GM21381 (cell line): ENCODE measurements around the gene PUM2.
"Not testable (repeated sequence)": the region's sequence is repeated elsewhere in the genome, so short reads cannot be mapped to it uniquely, and the experiment has no call there.

Experiments used
- ATAC-seq: cut with Tn5 transposase; IDR thresholded peaks from one replicate; pipeline ENCODE4 v1.9.1; 2021; ENCODE audit warnings: mild to moderate bottlenecking, moderate library complexity; ENCODE audit not compliant: unreplicated experiment

PUM2 gene

DNA sequence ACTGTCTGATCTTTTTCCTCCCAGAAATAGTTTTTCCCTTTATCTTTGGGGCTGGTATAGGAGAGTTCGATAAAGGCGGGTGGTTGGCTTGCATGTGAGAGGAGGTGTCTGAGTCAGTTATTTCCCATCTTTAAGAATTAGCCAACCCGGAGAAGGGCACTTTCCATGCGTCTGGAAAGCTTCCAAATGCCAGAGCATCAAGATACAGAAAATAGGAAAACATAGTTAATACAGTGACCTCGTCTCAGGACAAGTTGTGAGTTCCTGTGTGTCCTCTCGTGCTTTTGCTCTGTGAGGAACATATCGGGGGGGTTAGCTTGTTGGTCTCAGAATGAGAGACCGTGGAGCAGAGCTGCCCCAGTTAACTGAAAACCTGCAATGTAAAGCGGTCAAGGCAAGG, 18.7 kb upstream of the PUM2 start:
- ATAC-seq, result no peak

DNA sequence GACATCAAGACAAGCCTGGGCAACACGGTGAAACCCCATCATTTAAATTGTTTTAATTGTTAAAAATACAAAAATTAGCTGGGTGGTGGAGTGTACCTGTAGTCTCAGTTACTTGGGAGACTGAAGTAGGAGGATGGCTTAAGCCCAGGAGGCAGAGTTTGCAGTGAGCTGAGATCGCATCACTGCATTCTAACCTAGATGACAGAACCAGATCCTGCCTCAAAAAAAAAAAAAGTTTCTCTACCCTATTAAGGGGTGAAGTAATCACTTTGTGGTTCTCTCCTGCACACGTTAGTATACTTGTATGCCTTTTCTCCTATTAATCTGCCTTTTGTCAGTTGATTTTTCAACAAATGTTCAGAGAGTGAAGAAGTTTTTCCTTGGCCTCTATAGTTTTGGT, 18.1 kb upstream of the PUM2 start:
- no peak for ATAC-seq

- ATAC-seq, result not testable (repeated sequence)
Observed at GRCh38 chr2:20367929-20368328, 17.3 kb upstream of the PUM2 start.

DNA sequence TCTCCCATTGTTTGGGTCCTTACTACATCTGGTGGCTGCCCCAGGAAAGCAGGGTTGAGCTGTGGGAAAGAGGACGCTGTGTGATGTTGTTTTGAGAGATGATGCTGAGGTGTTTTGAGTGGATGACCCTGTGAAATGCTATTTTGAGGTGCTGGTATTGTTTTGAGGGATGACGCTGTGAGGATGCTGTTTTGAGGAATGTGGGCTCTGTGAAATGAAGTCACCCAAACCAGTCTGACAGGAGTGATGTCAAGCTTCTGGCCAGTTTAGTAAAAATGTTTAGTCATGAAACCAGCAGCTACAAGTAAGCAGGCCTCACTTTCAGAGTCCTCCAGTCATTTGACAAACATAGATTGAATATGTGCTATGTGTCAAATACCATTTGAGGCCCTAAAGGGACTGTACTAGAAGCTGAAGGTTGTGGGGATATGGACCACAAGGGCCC, 16.1 kb upstream of the PUM2 start:
- ATAC-seq, result no peak

- peak; percentile 88 for ATAC-seq
Observed at GRCh38 chr2:20365249-20365817, 14.7 kb upstream of the PUM2 start.

DNA sequence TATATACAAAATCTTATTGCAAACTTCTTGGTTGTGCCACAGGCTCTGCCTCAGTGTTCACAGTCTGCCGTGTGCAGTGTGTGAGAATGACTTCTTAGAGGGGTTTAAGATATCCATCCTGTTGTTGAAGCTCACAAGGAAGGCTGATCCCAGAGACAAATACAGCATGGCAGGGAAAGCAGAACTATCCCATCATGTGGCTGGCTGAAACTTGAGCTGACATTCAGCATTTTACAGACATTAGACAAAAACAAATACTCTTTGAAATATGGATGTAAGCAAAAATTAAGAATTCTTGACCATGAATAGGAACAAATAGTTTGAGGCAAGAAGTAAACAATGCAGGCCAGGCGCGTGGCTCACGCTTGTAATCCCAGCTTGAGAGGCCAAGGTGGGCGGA, 12.9 kb upstream of the PUM2 start:
- no peak for ATAC-seq

DNA sequence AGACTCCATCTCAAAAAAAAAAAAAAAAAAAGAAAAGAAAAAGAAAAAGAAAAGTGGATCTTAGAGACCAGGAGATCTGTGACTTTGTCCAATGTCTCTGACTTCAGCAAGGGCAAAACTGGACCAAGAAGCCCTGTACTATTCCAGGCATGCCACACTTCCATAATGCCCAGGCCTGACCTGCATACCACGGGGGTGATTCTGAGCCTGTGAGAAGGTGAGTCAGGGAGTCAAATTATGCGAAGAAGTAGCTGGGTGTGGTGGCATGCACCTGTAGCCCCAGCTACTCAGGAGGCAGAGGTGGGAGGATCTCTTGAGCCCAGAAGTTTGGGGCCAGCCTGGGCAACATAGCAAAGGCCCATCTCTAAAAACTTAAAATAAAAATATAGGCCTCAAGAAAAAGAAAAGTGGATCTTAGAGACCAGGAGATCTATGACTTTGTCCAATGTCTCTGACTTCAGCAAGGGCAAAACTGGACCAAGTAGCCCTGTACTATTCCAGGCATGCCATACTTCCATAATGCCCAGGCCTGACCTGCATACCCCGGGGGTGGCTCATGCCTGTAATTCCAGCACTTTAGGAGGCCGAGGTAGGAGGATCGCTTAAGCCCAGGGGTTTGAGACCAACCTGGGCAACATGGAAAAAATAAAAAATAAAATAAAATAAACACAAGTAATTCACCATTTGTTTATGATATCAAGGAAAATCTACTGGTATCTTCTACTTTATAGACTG, 12.2 kb upstream of the PUM2 start:
- ATAC-seq, result no peak

- ATAC-seq, result no peak
Observed at GRCh38 chr2:20361893-20362292, 11.2 kb upstream of the PUM2 start.

- no peak for ATAC-seq
Observed at GRCh38 chr2:20359096-20359495, 8.5 kb upstream of the PUM2 start.

- no peak for ATAC-seq
Observed at GRCh38 chr2:20357638-20358389, 7.2 kb upstream of the PUM2 start.

DNA sequence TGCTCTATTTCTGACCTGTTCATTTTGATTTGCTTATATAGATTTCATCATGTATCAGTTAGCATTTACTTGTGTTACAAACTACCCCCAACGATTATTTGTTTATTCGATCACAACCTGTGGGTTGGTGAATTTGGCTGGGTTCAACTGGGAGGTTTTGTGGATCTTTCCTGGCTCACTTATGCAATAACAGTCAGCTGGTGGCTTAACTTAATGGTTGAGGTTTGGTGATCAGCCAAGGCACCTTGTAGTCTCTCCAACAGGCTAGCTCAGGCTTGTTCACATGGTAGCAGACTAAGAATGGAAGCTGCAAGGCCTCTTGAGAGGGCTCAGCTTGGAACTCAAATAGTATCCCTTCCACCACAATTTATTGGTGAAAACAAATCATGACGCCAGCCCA, 5.4 kb upstream of the PUM2 start:
- no peak for ATAC-seq

DNA sequence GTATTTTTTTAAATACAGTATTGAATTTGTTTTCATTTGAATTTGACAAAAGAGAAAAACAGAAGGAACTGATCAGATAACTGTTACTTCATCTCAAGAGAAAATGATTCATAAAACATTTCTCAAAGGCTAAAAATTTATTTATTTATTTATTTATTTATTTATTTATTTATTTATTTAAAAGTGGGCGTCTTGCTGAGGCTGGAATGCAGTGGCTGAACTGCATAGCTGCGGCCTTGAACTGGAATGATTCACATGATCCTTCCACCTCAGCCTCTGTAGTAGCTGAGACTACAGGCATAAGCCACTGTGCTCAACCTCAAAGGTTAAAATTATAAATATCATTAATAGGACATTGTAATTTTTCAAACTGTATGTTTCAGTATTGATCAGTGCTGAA, 4.5 kb upstream of the PUM2 start:
- ATAC-seq, result no peak

DNA sequence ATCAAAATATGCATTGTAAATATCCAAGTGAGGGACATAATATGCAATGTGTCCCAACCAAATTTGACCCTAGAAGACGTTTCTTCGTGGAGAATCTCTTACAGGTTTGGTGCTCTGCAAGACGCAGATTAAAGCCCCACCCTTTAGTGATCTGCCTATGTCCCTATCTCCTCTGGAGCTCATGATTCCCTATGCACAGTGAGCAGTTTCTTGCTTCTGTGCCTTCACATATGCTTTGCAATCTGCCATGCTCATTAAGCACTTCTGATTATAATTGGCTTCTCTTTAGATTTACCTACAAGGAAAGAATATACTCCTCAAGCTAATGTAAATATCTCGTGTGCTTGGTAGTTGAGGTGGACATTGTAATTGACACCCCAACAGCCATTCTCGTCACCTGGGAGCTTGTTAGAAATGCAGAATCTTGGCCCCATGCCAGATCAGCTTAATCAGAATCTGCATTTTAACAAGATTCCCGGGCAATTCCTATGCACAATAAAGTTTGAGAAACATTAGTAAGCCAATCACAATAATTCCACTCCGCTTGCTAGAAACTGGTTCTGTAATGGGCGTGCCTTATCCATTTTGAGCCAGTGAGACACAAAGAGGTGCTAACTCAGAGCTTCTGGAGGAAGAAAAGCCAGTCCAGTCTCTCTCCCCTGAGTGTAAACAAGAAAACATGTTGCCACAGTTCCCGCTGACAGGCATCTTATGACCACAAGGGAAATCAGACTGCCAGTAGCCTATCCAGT, 2.8 kb upstream of the PUM2 start:
- ATAC-seq, result no peak

- no peak for ATAC-seq
Observed at GRCh38 chr2:20352581-20353216, 2.1 kb upstream of the PUM2 start.

DNA sequence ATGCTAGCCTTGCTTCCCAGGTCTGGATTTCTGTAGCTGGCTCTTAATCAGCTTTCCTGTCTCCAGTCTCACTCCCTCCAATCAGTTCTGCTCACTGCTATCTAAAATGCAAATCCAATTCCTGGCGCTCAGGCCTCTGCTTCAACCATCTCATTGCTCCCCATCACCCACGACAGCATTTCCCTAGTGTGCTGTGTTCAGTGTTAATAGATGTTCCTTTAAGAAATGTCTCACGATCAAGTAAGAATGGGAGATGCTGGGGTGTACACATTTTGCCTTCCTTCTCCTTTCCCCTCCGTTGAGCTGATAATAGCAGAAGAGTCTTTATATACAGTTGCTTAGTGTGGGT, 1.6 kb upstream of the PUM2 start:
- ATAC-seq, result no peak

DNA sequence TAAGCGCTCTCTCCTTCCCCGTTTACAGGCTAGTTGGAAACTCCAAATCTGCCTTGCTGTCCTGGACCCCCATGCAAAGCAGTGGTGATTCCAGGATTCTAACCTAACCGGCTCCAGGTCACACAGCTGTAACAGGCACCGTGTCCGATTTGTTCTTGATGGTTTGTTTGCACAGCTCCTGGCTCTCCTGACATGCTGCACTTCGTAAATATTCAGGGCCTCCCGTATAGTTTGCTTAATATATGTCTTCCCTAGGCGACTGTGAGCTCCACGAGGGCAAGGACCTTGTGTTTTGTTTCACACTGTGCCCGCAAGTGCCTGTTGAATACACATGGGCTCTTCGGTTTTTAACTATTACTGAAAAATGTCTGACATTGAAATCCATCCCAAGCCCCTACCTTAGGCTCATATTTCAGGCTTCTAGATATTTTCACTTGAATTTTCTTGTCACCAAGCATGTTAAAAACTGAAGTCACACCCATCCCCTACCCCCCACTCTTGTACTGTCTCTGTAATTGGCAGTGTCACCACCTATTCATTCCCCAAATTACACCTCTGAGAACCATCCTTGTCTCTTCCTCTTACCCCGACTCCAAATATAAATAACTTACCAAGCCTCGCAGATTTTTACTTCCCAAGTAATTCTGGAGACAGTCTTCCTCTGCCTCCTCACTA, 1.0 kb upstream of the PUM2 start:
- ATAC-seq, result peak; percentile 0

- ATAC-seq, result peak; percentile 22
Observed at GRCh38 chr2:20350041-20350712, 467 bp downstream of the PUM2 start.

GRCh38 chr2:20349513-20349921, 1.1 kb downstream of the PUM2 start:
- ATAC-seq, result no peak

GRCh38 chr2:20348542-20348941, 2.1 kb downstream of the PUM2 start:
- ATAC-seq, result no peak
